Epithelial cell of proximal tubule (primary cell): ENCODE measurements around the gene RNF26. TPM values are rescaled to one million over a fixed set of nuclear protein-coding genes. Genes with fewer than 3 reads are reported as not detected.
A peak's percentile ranks its signal among the peaks of the same experiment; 100 is the strongest.

Source experiments
- DNase-seq: peaks from one replicate; pipeline ENCODE4 v3.0.0-alpha.2; 2011; ENCODE audit warnings: low read depth
- H3K4me3 ChIP-seq: 2 replicates; pipeline ENCODE4 v1.5.1; 2011; ENCODE audit warnings: low read depth, mild to moderate bottlenecking, low read length
- total RNA-seq: library from RNA; depleted of rRNA; stranded (reverse); fragments of >200 nt; gene quantifications from 2 replicates; pipeline ENCODE4 v1.2.3, GENCODE V29; 2015
- TF ChIP-seq, protein P1 (sequence below): conservative IDR thresholded peaks from 2 replicates; pipeline ENCODE4 v1.5.1; 2012; ENCODE audit warnings: low read depth, mild to moderate bottlenecking, low read length

RNF26 gene
- total RNA-seq, 1 donor from 2014 or later, result 18.6 TPM

DNA sequence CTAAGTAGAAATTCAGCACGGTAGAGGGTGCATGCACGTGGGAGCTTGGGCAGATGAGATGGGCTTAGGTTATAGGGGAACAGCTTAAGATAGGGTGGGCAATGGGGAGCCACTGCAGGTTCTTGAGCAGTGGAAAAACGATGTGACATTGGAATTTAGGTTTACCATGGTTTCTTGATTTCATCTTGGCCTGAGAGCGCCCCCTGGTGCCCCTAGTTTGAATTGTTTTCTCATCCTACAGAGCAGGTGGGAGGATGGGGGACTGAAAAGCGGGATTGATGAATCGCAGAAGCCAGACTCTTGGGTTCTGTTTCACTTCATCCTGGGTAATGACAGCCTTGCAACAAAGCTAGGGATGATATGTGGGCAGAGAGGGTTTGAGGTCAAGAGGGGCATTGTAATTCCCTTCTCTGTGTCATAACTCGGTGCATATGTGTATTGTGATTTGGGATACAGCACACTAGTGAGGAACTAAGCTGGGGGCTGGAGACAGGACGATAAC, 10.7 kb upstream of the RNF26 start:
- DNase-seq, result no peak
- H3K4me3 ChIP-seq, result no peak overlapping the region
- TF ChIP-seq, protein P1, sequence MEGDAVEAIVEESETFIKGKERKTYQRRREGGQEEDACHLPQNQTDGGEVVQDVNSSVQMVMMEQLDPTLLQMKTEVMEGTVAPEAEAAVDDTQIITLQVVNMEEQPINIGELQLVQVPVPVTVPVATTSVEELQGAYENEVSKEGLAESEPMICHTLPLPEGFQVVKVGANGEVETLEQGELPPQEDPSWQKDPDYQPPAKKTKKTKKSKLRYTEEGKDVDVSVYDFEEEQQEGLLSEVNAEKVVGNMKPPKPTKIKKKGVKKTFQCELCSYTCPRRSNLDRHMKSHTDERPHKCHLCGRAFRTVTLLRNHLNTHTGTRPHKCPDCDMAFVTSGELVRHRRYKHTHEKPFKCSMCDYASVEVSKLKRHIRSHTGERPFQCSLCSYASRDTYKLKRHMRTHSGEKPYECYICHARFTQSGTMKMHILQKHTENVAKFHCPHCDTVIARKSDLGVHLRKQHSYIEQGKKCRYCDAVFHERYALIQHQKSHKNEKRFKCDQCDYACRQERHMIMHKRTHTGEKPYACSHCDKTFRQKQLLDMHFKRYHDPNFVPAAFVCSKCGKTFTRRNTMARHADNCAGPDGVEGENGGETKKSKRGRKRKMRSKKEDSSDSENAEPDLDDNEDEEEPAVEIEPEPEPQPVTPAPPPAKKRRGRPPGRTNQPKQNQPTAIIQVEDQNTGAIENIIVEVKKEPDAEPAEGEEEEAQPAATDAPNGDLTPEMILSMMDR, result peak; percentile 90

DNA sequence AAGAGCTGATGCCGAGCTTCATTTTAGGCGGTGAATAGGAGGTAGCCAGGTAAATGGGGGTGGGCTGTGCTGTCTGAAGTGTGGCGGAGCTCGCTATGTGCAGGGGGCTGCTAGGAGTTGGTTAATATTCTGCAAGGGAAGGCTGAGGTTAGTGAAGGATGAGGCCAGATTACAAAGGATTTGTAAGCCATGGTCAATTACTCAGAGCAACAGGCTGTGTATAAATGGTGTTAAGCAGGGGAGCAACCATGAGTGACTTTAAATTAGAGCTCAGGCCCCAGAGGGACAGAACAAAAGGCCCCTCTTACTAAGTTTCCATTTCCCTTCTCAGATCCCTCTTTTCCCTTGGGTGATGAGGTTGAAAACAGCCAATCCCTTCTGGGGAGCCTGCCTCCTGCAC, 10.1 kb upstream of the RNF26 start:
- DNase-seq, result no peak
- TF ChIP-seq, protein P1, result no peak
- no peak overlapping the region for H3K4me3 ChIP-seq

DNA sequence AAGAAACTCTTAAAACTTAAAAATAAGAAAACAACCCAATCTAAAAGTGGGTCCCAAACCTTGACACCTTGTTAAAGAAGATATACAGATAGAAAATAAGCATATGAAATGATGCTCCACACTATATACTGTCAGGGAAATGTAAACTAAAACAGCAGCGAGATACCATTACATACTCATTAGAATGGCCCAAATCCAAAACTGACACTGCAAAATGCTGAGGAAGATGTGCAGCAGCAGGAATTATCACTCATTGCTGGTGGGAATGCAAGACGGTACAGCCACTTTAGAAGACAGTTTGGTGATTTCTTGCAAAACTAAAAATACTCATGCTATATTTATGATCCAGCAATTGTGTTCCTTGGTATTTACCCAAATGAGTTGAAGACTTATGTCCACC, 5.0 kb upstream of the RNF26 start:
- DNase-seq, result no peak
- TF ChIP-seq, protein P1, result no peak
- H3K4me3 ChIP-seq, result no peak overlapping the region

DNA sequence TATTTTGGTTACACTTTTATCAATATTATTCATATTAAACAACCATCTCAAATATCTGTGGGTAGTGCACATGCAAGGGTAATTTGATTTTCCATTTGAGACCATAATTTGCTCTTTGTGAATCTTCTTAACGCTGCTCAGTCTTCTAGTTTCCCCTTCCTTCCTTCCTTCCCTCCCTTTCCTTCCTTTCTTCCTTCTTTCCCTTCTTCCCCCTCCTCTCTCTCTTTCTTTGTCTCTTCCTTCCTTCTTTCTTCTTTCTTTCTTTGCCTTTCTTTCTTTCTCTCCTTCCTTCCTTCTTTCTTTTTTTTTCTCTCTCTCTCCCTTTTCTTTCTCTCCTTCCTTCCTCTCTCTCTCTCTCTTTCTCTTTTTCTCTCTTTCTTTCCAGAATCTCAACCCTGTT, 4.1 kb upstream of the RNF26 start:
- TF ChIP-seq, protein P1, result no peak
- H3K4me3 ChIP-seq, result no peak overlapping the region
- no peak for DNase-seq

DNA sequence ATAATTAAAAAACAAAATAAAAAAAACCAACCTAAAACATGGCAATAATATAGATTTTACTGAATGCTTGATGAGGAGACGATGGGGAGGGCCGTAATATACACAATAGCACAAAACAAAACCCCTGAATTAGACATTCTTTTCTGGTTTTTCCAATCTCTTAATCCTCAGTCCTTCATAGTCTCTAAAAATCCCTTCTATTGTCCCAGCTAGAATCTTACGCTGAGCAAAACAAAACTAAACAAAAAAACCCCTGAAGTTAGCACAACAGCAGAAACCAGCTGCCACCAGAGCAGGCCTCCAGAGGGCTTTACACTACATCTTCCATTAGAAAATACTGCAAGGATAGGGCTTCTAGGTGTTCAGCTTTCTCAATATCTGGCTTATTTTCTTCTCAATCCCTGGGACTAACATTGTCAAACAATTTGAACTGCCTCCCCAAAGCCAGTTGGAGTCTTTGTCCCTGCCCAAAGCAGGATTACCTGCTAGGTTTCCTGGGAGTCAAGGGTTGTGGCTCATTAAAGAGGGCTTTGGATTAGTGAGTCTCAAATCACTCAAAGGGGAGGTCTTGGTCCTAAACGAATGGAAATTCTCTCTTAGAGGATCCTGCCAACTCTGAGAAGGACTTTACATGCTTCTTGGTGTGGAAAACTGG, 2.1 kb upstream of the RNF26 start:
- TF ChIP-seq, protein P1, result no peak
- no peak for DNase-seq
- no peak overlapping the region for H3K4me3 ChIP-seq

DNA sequence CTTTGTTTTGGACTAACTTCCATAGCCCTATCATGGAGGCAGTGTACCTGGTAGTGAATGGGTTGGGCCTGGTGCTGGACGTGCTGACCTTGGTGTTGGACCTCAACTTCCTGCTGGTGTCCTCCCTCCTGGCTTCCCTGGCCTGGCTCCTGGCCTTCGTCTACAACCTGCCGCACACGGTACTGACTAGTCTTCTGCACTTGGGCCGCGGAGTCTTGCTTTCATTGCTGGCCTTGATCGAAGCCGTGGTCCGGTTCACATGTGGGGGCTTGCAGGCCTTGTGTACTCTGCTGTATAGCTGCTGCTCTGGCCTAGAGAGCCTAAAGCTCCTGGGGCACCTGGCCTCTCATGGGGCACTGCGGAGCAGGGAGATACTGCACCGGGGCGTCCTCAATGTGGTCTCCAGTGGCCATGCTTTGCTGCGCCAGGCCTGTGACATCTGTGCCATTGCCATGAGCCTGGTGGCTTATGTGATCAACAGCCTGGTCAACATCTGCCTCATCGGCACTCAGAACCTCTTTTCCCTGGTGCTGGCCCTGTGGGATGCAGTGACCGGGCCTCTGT, 846 bp downstream of the RNF26 start:
- H3K4me3 ChIP-seq, result peak overlapping the region; percentile 91
- no peak for DNase-seq
- TF ChIP-seq, protein P1, result no peak
